ENCODE data around the gene TXK. TPM values are rescaled to one million over a fixed set of nuclear protein-coding genes. Genes with fewer than 3 reads are reported as not detected.

The TXK gene
- total RNA-seq, 1 experiment from 2014 or later, result 1.7 TPM

- no peaks in the 10 kb centered on the region for H3K79me2 ChIP-seq (ENCODE audit: insufficient read depth, low read length)
- peak overlapping the region; percentile 42 for H2AFZ ChIP-seq (ENCODE audit: low read depth, low read length, poor library complexity, severe bottlenecking)
- H3K27ac ChIP-seq (ENCODE audit: low read depth, low read length), result no peak overlapping the region
- no peak for TF ChIP-seq REST (IDR thresholded peaks at IDR 0.05; ENCODE audit: low read depth)
- no peak for TF ChIP-seq EZH2phosphoT487 (IDR thresholded peaks at IDR 0.05; ENCODE audit: borderline replicate concordance)
- no peak for TF ChIP-seq ZFX (IDR thresholded peaks at IDR 0.05)
- no peak for TF ChIP-seq ZNF274 (IDR thresholded peaks at IDR 0.05; ENCODE audit: low read depth, low read length)
- no peak for TF ChIP-seq RAD21 (IDR thresholded peaks at IDR 0.05; ENCODE audit: low read depth)
- TF ChIP-seq POLR2A (IDR thresholded peaks at IDR 0.05; ENCODE audit: borderline replicate concordance, extremely low read depth, insufficient read depth, insufficient read length), result no peak
- TF ChIP-seq EZH2 (IDR thresholded peaks at IDR 0.05), result no peak
- TF ChIP-seq YY1 (IDR thresholded peaks at IDR 0.05; ENCODE audit: extremely low read depth, insufficient replicate concordance, low read depth, low read length), result no peak
- TF ChIP-seq EGR1 (IDR thresholded peaks at IDR 0.05; ENCODE audit: low read depth), result no peak
- no peak for TF ChIP-seq SP1 (IDR thresholded peaks at IDR 0.05; ENCODE audit: low read depth)
- H3K4me3 ChIP-seq (replicated peaks in 1 of 2; ENCODE audit: low read depth in 1 of 2, low read length in 2 of 2), result no peak overlapping the region
- H3K9me2 ChIP-seq (ENCODE audit: insufficient read depth), result no peaks in the 10 kb centered on the region
- peak overlapping the region; percentile 72 for H3K4me2 ChIP-seq (ENCODE audit: low read length)
- POLR2A ChIA-PET, result no interaction called here
- RAD21 ChIA-PET (ENCODE audit: low non-redundant PET in 1 of 2, low total read pairs in 2 of 2, uncharacterized antibody in 2 of 2, unreplicated experiment in 2 of 2), result no interaction called here
- no TSS peak for BruUV-seq (replicated peaks)
- no peaks in the 10 kb centered on the region for H3K27me3 ChIP-seq (ENCODE audit: insufficient read depth, low read length)
- ATAC-seq (no peak), DNase-seq (ENCODE audit: low read depth, low spot score) (no peak)
- peaks cover 24 to 36% of the 10 kb centered on the region in 2 experiments for H3K4me1 ChIP-seq (ENCODE audit: control insufficient read depth in 1 of 2, insufficient read depth in 2 of 2, low read length in 2 of 2)
- CTCF ChIA-PET, result no interaction called here
- intact Hi-C loops (cut with micrococcal nuclease), result loop anchor here (10.0 kb wide), 1 partner anchor 516 kb away; no protein-coding TSS in a partner anchor
- no peaks in the 10 kb centered on the region for H3K9me3 ChIP-seq (ENCODE audit: control insufficient read depth in 1 of 2, insufficient read depth in 1 of 2, low read depth in 1 of 2, low read length in 2 of 2)
- no peaks in the 10 kb centered on the region for H4K20me1 ChIP-seq (ENCODE audit: insufficient read depth)
- no peaks in the 10 kb centered on the region for H3K36me3 ChIP-seq (ENCODE audit: control insufficient read depth in 1 of 2, insufficient read depth in 2 of 2, low read length in 2 of 2)
- no peak overlapping the region for H3K9ac ChIP-seq (ENCODE audit: low read length)
These were observed 52.9 kb downstream of the TXK start for GRCh38 chr4:48081196-48081595.

Data from HCT116 (cell line).